ENCODE results near the gene DRD3. TPM values are rescaled to one million over a fixed set of nuclear protein-coding genes. Genes with fewer than 3 reads are reported as not detected.

Gene DRD3
- total RNA-seq, 4 donors from 2014 or later: not detected

DNA sequence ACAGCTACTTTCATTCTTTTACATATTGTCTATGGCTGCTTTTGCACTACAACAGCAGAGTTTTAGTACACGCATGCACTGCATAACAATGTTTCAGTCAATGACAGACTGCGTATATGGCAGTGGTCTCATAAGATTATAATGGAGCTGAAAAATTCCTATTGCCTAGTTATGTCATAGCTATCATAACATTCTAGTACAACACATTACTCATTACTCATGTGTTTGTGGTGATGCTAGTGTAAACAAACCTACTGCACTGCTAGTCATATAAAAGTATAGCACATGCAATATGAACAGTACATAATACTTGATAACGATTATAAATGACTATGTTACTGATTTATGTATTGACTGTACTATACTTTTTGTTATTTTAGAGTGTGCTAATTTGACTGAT, 74.4 kb downstream of the DRD3 start:
- 76 to 80% methylated on average over 3 of the region's 3 CpGs for WGBS, 2 donors (ENCODE audit: low coverage in 1 of 2)
- no peaks in the 10 kb centered on the region for H3K36me3 ChIP-seq
- H3K4me1 ChIP-seq: no peaks in the 10 kb centered on the region
- no peaks in the 10 kb centered on the region for H3K27me3 ChIP-seq
- no peak overlapping the region for H3K4me3 ChIP-seq
- TF ChIP-seq POLR2AphosphoS5 (IDR thresholded peaks at IDR 0.05) (no peak), CTCF (IDR thresholded peaks at IDR 0.05) (no peak), EP300 (IDR thresholded peaks at IDR 0.05) (no peak), POLR2A (IDR thresholded peaks at IDR 0.05) (no peak)
- H3K27ac ChIP-seq: no peak overlapping the region
- no peaks in the 10 kb centered on the region for H3K9me3 ChIP-seq
- ATAC-seq: no peak

- H3K36me3 ChIP-seq: no peaks in the 10 kb centered on the region
- TF ChIP-seq POLR2A (IDR thresholded peaks at IDR 0.05) (no peak), CTCF (IDR thresholded peaks at IDR 0.05) (no peak), EP300 (IDR thresholded peaks at IDR 0.05) (no peak), POLR2AphosphoS5 (IDR thresholded peaks at IDR 0.05) (no peak)
- H3K4me3 ChIP-seq: no peak overlapping the region
- no peaks in the 10 kb centered on the region for H3K4me1 ChIP-seq
- WGBS, 2 donors (ENCODE audit: low coverage in 1 of 2): 100% methylated on average over 1 of the region's 4 CpGs; no CpG with 5 or more reads in 1 of the 2 donors
- no peak overlapping the region for H3K27ac ChIP-seq
- H3K27me3 ChIP-seq: no peaks in the 10 kb centered on the region
- ATAC-seq: no peak
- H3K9me3 ChIP-seq: no peaks in the 10 kb centered on the region
These were observed 75.0 kb downstream of the DRD3 start for GRCh38 chr3:114103858-114104257.

- TF ChIP-seq CTCF (IDR thresholded peaks at IDR 0.05): no peak
- TF ChIP-seq EP300 (IDR thresholded peaks at IDR 0.05): no peak
- no peak for TF ChIP-seq POLR2A (IDR thresholded peaks at IDR 0.05)
- no peak for TF ChIP-seq POLR2AphosphoS5 (IDR thresholded peaks at IDR 0.05)
- H3K4me1 ChIP-seq: no peaks in the 10 kb centered on the region
- no peak for ATAC-seq
- no peaks in the 10 kb centered on the region for H3K9me3 ChIP-seq
- H3K27ac ChIP-seq: no peak overlapping the region
- no peak overlapping the region for H3K4me3 ChIP-seq
- no peaks in the 10 kb centered on the region for H3K36me3 ChIP-seq
- WGBS, 2 donors (ENCODE audit: low coverage in 1 of 2): 76 to 90% methylated on average over 3 to 9 of the region's 27 CpGs
- H3K27me3 ChIP-seq: no peaks in the 10 kb centered on the region
These were observed 75.7 kb downstream of the DRD3 start for GRCh38 chr3:114103181-114103580.

- no peaks in the 10 kb centered on the region for H3K27me3 ChIP-seq
- WGBS, 2 donors (ENCODE audit: low coverage in 1 of 2): 40 to 86% methylated on average over 1 of the region's 1 CpG
- H3K27ac ChIP-seq: no peak overlapping the region
- no peaks in the 10 kb centered on the region for H3K4me1 ChIP-seq
- no peaks in the 10 kb centered on the region for H3K9me3 ChIP-seq
- no peaks in the 10 kb centered on the region for H3K36me3 ChIP-seq
- no peak for ATAC-seq
- TF ChIP-seq POLR2A (IDR thresholded peaks at IDR 0.05) (no peak), POLR2AphosphoS5 (IDR thresholded peaks at IDR 0.05) (no peak), CTCF (IDR thresholded peaks at IDR 0.05) (no peak), EP300 (IDR thresholded peaks at IDR 0.05) (no peak)
- no peak overlapping the region for H3K4me3 ChIP-seq
These were observed 77.8 kb downstream of the DRD3 start for GRCh38 chr3:114101101-114101500.

- 66 to 82% methylated on average over 3 of the region's 3 CpGs for whole genome bisulfite sequencing, 2 donors (ENCODE audit: low coverage in 1 of 2)
- H3K4me1 ChIP-seq: peaks cover 0 to 18% (median 2%) of the 10 kb centered on the region in 3 donors
- H3K27ac ChIP-seq: no peak overlapping the region
- no peaks in the 10 kb centered on the region for H3K27me3 ChIP-seq
- no peaks in the 10 kb centered on the region for H3K9me3 ChIP-seq
- H3K4me3 ChIP-seq: no peak overlapping the region
- ATAC-seq: no peak
- no peaks in the 10 kb centered on the region for H3K36me3 ChIP-seq
- TF ChIP-seq POLR2AphosphoS5 (IDR thresholded peaks at IDR 0.05) (no peak), EP300 (IDR thresholded peaks at IDR 0.05) (no peak), CTCF (IDR thresholded peaks at IDR 0.05) (no peak), POLR2A (IDR thresholded peaks at IDR 0.05) (no peak)
These were observed 83.1 kb downstream of the DRD3 start for GRCh38 chr3:114095796-114096195.
